GM12872 (cell line): ENCODE data around the gene NDUFAF2.

Experiments
- TF ChIP-seq, protein P1 (sequence below): IDR thresholded peaks from 3 replicates; pipeline ENCODE4 v1.5.1; 2011; ENCODE audit warnings: low read depth, mild to moderate bottlenecking, low read length, moderate library complexity; ENCODE audit not compliant: insufficient read depth

Gene NDUFAF2

GRCh38 chr5:61097465-61097864 is 152.5 kb downstream of the NDUFAF2 start:
- TF ChIP-seq, protein P1, sequence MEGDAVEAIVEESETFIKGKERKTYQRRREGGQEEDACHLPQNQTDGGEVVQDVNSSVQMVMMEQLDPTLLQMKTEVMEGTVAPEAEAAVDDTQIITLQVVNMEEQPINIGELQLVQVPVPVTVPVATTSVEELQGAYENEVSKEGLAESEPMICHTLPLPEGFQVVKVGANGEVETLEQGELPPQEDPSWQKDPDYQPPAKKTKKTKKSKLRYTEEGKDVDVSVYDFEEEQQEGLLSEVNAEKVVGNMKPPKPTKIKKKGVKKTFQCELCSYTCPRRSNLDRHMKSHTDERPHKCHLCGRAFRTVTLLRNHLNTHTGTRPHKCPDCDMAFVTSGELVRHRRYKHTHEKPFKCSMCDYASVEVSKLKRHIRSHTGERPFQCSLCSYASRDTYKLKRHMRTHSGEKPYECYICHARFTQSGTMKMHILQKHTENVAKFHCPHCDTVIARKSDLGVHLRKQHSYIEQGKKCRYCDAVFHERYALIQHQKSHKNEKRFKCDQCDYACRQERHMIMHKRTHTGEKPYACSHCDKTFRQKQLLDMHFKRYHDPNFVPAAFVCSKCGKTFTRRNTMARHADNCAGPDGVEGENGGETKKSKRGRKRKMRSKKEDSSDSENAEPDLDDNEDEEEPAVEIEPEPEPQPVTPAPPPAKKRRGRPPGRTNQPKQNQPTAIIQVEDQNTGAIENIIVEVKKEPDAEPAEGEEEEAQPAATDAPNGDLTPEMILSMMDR: no peak

DNA sequence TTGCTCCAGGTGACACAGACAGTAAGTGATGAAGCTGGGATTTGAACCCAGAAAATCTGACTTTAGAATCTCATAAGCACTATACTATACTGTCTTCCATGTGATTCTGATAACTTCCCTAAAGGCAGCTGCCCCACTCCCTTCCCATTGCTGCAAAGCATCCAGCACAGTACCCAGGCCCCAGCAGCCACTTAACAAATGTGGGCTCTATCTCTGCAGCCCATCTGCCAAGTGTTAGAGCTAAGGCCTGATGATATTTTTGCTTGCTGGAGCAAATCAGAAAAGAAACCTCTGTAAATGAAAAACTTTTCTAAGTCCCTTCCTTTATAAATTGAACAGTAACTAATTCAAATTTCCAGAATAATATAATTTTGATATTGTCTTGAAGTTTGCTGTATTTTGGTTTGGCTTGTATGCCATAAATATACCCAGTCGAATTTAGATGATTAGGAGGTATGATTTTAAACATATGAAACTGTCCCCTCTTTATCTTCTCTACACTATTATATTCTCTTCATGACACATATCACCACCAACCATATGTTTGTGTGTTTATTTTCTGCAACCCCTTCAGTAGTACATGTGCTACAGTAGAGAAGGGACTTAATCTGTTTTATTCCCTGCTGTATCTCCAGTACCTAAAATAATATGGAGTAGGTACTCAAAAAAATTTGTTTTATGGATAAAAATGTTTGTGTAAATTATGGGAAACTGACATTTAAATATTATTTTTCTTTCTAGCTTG is 153.4 kb downstream of the NDUFAF2 start:
- TF ChIP-seq, protein P1: no peak

GRCh38 chr5:61100437-61100836 is 155.4 kb downstream of the NDUFAF2 start:
- TF ChIP-seq, protein P1: no peak

- TF ChIP-seq, protein P1: no peak
Observed at GRCh38 chr5:61114441-61114840, 169.4 kb downstream of the NDUFAF2 start.

DNA sequence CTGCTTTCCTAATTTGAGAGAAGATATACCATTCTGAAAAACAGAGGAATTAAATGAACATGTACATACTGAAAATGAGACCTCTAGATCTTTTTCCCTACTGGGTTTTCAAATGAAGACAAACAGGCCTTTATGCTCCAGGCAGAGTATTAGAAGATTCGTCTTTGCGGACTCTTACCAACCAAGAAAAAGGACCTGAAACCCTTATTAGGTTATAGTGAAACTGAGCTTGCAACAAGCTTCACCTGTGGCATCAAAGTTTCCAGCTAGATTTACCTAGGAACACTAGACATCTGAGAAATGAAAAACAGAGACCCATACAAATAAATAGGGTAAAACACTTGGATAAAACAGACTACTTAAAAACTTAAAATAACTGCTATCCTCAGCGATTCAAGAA is 171.0 kb downstream of the NDUFAF2 start:
- TF ChIP-seq, protein P1: no peak

GRCh38 chr5:61119066-61119465 is 174.1 kb downstream of the NDUFAF2 start:
- TF ChIP-seq, protein P1: no peak

DNA sequence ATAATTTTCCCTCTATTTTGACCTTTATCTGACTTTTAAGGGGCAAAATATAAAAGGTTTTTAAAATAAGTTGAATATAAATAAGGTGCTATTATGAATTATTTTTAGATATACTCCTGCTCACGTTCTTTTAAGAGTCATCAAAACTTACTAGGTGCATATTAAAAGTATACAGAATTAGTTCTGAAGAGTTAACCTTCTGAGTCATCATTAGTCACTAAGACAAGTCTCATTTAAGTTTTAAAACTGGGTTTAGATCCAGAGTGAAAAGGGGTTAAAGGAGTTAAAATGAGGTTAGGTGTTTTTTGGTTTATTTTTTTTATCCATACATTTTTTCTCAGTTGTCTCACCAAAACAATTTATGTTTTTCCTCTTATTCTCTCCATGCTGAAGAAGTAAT is 175.5 kb downstream of the NDUFAF2 start:
- TF ChIP-seq, protein P1: no peak
